Neural progenitor cell (in vitro differentiated cells): ENCODE results near the gene CALN1.

Source experiments
- EZH2 ChIP-seq: fragments of 200-600 bp; sonication (generic); IDR thresholded peaks from 2 replicates; pipeline ENCODE4 v1.6.1; 2017; ENCODE audit warnings: antibody characterized with exemption, mild to moderate bottlenecking, moderate library complexity
- TF ChIP-seq, protein P1 (sequence below): fragments of 200-600 bp; sonication (generic); IDR thresholded peaks from 2 replicates; pipeline ENCODE4 v1.5.1; 2017; ENCODE audit warnings: antibody characterized with exemption, mild to moderate bottlenecking

DNA sequence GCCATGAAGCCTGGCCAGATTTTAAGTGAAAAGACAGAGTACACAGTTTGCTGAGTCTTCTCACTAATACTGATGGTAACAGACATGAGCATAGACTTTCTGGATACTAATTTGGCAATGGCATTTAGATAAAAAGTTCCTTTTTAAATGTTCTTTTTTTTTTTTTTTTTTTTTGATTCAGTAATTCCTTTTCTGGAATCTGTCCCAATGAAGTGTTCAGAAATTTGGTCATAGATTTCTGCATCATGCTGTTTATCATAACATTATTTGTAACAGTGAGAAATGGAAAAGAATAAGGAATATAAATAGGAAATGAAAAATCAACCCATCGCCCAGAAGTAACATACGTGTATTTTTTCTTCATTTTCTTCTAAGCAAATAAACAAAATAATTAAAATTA is 354.9 kb downstream of the CALN1 start:
- TF ChIP-seq, protein P1, sequence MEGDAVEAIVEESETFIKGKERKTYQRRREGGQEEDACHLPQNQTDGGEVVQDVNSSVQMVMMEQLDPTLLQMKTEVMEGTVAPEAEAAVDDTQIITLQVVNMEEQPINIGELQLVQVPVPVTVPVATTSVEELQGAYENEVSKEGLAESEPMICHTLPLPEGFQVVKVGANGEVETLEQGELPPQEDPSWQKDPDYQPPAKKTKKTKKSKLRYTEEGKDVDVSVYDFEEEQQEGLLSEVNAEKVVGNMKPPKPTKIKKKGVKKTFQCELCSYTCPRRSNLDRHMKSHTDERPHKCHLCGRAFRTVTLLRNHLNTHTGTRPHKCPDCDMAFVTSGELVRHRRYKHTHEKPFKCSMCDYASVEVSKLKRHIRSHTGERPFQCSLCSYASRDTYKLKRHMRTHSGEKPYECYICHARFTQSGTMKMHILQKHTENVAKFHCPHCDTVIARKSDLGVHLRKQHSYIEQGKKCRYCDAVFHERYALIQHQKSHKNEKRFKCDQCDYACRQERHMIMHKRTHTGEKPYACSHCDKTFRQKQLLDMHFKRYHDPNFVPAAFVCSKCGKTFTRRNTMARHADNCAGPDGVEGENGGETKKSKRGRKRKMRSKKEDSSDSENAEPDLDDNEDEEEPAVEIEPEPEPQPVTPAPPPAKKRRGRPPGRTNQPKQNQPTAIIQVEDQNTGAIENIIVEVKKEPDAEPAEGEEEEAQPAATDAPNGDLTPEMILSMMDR: no peak
- TF ChIP-seq EZH2: no peak
